Endothelial cell of umbilical vein (primary cell): ENCODE data around the gene PDK3. TPM values are rescaled to one million over a fixed set of nuclear protein-coding genes. Genes with fewer than 3 reads are reported as not detected.

ENCODE experiments used
- BruUV-seq: library from RNA; stranded (reverse); fragments of 400-500 nt; replicated peaks from 2 replicates; lab custom pipeline; 2021; lab: Mats Ljungman, UMichigan
- CTCF ChIA-PET: fragments of 300-600, 350-600 bp; sonication (Branson Sonifier 250); formaldehyde crosslinking; loops from one replicate; lab custom pipeline; 2021; ENCODE audit warnings: antibody characterized with exemption, inconsistent platforms; lab: Charles Lee
- POLR2A ChIA-PET: fragments of 300-600, 350-600 bp; sonication (Branson Sonifier 250); formaldehyde crosslinking; loops from one replicate; lab custom pipeline; 2021; ENCODE audit warnings: antibody characterized with exemption, inconsistent platforms; lab: Charles Lee
- DNase-seq: peaks from one replicate; pipeline ENCODE4 v3.0.0-alpha.2; 2011; ENCODE audit warnings: low read depth, low spot score
- FAIRE-seq: peaks from 2 replicates; lab custom pipeline; 2011; peaks lifted over from hg19 to GRCh38; lab: Jason Lieb, UNC
- H2AFZ ChIP-seq: 2 replicates; pipeline ENCODE4 v1.6.0; 2012; ENCODE audit warnings: low read depth, low read length, control low read depth, inconsistent platforms
- H3K27ac ChIP-seq: 2 replicates; pipeline ENCODE4 v1.5.1; 2011; ENCODE audit warnings: low read depth, mild to moderate bottlenecking, control low read depth, low read length, moderate library complexity; ENCODE audit not compliant: insufficient read depth
- H3K27me3 ChIP-seq, 2 experiments: 2 replicates each; pipeline versions ENCODE4 v1.6.0 to v1.6.1; 2011; ENCODE audit warnings: low read length in 2 of 2, mixed read lengths in 1 of 2; ENCODE audit not compliant: control insufficient read depth in 2 of 2, insufficient read depth in 2 of 2
- H3K36me3 ChIP-seq, 2 experiments: 2 replicates in 1 of 2; 3 replicates in 1 of 2; pipeline ENCODE4 v1.5.1; 2011; ENCODE audit warnings: low read length in 2 of 2, mild to moderate bottlenecking in 1 of 2, moderate library complexity in 1 of 2; ENCODE audit not compliant: control insufficient read depth in 2 of 2, insufficient read depth in 2 of 2; ENCODE audit errors: extremely low read depth in 1 of 2
- H3K4me1 ChIP-seq: 3 replicates; pipeline ENCODE4 v1.5.1; 2011; ENCODE audit warnings: mild to moderate bottlenecking, low read length; ENCODE audit not compliant: control insufficient read depth, insufficient read depth; ENCODE audit errors: extremely low read depth
- H3K4me2 ChIP-seq: 2 replicates; pipeline ENCODE4 v1.6.1; 2011; ENCODE audit warnings: low read length, control low read depth, mixed read lengths; ENCODE audit not compliant: insufficient read depth
- H3K4me3 ChIP-seq, 3 experiments: fragments of 200-600 bp in 1 of 3; sonication (generic), shearing (Covaris generic) in 1 of 3; replicated peaks in 1 of 3; 2 replicates each; pipeline ENCODE4 v1.5.1; 2011 to 2016; ENCODE audit warnings: control low read depth in 3 of 3, low read length in 3 of 3, mild to moderate bottlenecking in 2 of 3, inconsistent platforms in 1 of 3, low read depth in 1 of 3, moderate library complexity in 1 of 3; ENCODE audit not compliant: insufficient read depth in 1 of 3
- H3K79me2 ChIP-seq: 2 replicates; pipeline ENCODE4 v1.6.0; 2012; ENCODE audit warnings: low read length, inconsistent platforms; ENCODE audit not compliant: control insufficient read depth, insufficient read depth
- H3K9ac ChIP-seq: replicated peaks from 2 replicates; pipeline ENCODE3; 2011; ENCODE audit warnings: low read length, control low read depth; ENCODE audit not compliant: insufficient read depth; ENCODE audit errors: extremely low read depth
- H3K9me1 ChIP-seq: replicated peaks from 3 replicates; pipeline ENCODE4 v1.6.0; 2011; ENCODE audit warnings: mild to moderate bottlenecking, low read length; ENCODE audit not compliant: control insufficient read depth, insufficient read depth; ENCODE audit errors: extremely low read depth
- H3K9me3 ChIP-seq: replicated peaks from 2 replicates; pipeline ENCODE4 v1.5.1; 2012; ENCODE audit warnings: low read length, inconsistent platforms; ENCODE audit not compliant: control insufficient read depth, insufficient read depth
- H4K20me1 ChIP-seq: replicated peaks from 2 replicates; pipeline ENCODE3; 2011; ENCODE audit warnings: mild to moderate bottlenecking, low read length; ENCODE audit not compliant: control insufficient read depth, insufficient read depth; ENCODE audit errors: extremely low read depth
- CTCF ChIP-seq, 2 donors: IDR thresholded peaks; 1 replicate in 1 of 2; 2 replicates in 1 of 2; pipeline ENCODE4 v1.5.1; 2011; ENCODE audit warnings: low read length in 2 of 2, mild to moderate bottlenecking in 2 of 2, moderate library complexity in 2 of 2, control low read depth in 1 of 2, inconsistent platforms in 1 of 2, low read depth in 1 of 2; ENCODE audit not compliant: insufficient read depth in 1 of 2; ENCODE audit errors: extremely low read depth in 1 of 2
- EZH2 ChIP-seq: IDR thresholded peaks from 2 replicates; pipeline ENCODE4 v1.6.1; 2012; ENCODE audit warnings: borderline replicate concordance, low read depth, mild to moderate bottlenecking, moderate library complexity, low read length, inconsistent platforms; ENCODE audit not compliant: severe bottlenecking
- FOS ChIP-seq: IDR thresholded peaks from 2 replicates; pipeline ENCODE4 v1.6.1; 2011; ENCODE audit warnings: mild to moderate bottlenecking, low read length, moderate library complexity, borderline replicate concordance; ENCODE audit not compliant: insufficient read depth
- GATA2 ChIP-seq: IDR thresholded peaks from 2 replicates; pipeline ENCODE4 v1.7.0; 2011; ENCODE audit warnings: low read depth, mild to moderate bottlenecking, moderate library complexity, mixed read lengths, low read length; ENCODE audit not compliant: insufficient read length, insufficient read depth
- JUN ChIP-seq: IDR thresholded peaks from 2 replicates; pipeline ENCODE4 v1.6.1; 2011; ENCODE audit warnings: borderline replicate concordance, low read depth; ENCODE audit not compliant: insufficient read length, insufficient read depth
- MAX ChIP-seq: IDR thresholded peaks from 2 replicates; pipeline ENCODE4 v1.6.1; 2011; ENCODE audit not compliant: insufficient read depth, insufficient read length
- MYC ChIP-seq: IDR thresholded peaks from one replicate; pipeline ENCODE4 v1.6.1; 2011; ENCODE audit warnings: mild to moderate bottlenecking, low read depth, low read length
- POLR2A ChIP-seq: IDR thresholded peaks from 2 replicates; pipeline ENCODE4 v1.6.1; 2012; ENCODE audit warnings: low read depth, mild to moderate bottlenecking, control low read depth, low read length
- POLR2AphosphoS5 ChIP-seq: IDR thresholded peaks from 2 replicates; pipeline ENCODE4 v1.6.1; 2012; ENCODE audit warnings: low read depth, mild to moderate bottlenecking, control low read depth, low read length, moderate library complexity; ENCODE audit not compliant: insufficient read depth
- dilution Hi-C: fragments of 300-500 bp; cut with MboI; formaldehyde crosslinking; loops from one replicate; pipeline ENCODE4 v1.15.0; 2019; ENCODE audit warnings: low sequenced_read_pairs; ENCODE audit not compliant: extremely low pct_ligation_motif_present
- intact Hi-C: fragments of 100-400 bp; cut with micrococcal nuclease; formaldehyde crosslinking; loops from one replicate; pipeline ENCODE4 v1.10.0; 2022
- polyA plus RNA-seq, 4 experiments: library from polyadenylated mRNA; depleted of rRNA in 3 of 4; stranded (reverse) in 3 of 4; unstranded in 1 of 4; fragments of >200 nt; gene quantifications; 2 replicates each; pipeline versions ENCODE4 v1.2.1 to v1.2.3, GENCODE V29; 2011 to 2012; ENCODE audit warnings: missing spikeins in 1 of 4
- total RNA-seq: library from RNA; stranded (reverse); gene quantifications from 2 replicates; pipeline ENCODE4 v1.2.3, GENCODE V29; 2021

PDK3 gene
- total and polyA plus RNA-seq, 2 donors (not counting 3 experiments of a cell fraction or from before 2014, with no cell fraction given), result 3.0 to 5.9 TPM

GRCh38 chrX:24463077-24463476 is 2.0 kb upstream of the PDK3 start:
- no peaks in the 10 kb centered on the region for H3K4me1 ChIP-seq
- no peak for FAIRE-seq
- TF ChIP-seq EZH2 (no peak), GATA2 (no peak), POLR2AphosphoS5 (no peak), FOS (no peak), MYC (no peak), CTCF (IDR thresholded peaks at IDR 0.05; ENCODE audit: extremely low read depth in 1 of 2, insufficient read depth in 1 of 2, low read depth in 1 of 2, low read length in 2 of 2) (no peak), MAX (no peak), POLR2A (no peak), JUN (no peak)

More at GRCh38 chrX:24463077-24463476, 2.0 kb upstream of the PDK3 start:
- no peak overlapping the region for H3K9ac ChIP-seq
- no peak overlapping the region for H3K27ac ChIP-seq
- no TSS peak for BruUV-seq
- intact Hi-C loops (no loop called here), dilution Hi-C loops (no loop called here)
- CTCF ChIA-PET, result interaction anchor here (1.4 kb wide), 1 partner anchor 35 kb away, joined by 3 read pairs; no protein-coding TSS in a partner anchor
- no peak overlapping the region for H3K4me2 ChIP-seq
- H3K4me3 ChIP-seq, result no peak overlapping the region
- H3K79me2 ChIP-seq, result no peaks in the 10 kb centered on the region
- POLR2A ChIA-PET, result no interaction called here
- H3K9me1 ChIP-seq, result no peaks in the 10 kb centered on the region
- no peaks in the 10 kb centered on the region for H3K9me3 ChIP-seq
- H3K36me3 ChIP-seq, result no peaks in the 10 kb centered on the region
- H2AFZ ChIP-seq, result no peak overlapping the region
- DNase-seq, result no peak
- no peaks in the 10 kb centered on the region for H3K27me3 ChIP-seq
- no peaks in the 10 kb centered on the region for H4K20me1 ChIP-seq
